ENCODE results near the gene GPD2. TPM values are rescaled to one million over a fixed set of nuclear protein-coding genes. Genes with fewer than 3 reads are reported as not detected.

GPD2 gene
- total and polyA plus RNA-seq, 10 of the 15 experiments (the other 5 are each of a cell fraction or from before 2014, with no cell fraction given): 10.0 to 73.5 (median 43.4) TPM

- SMC1A ChIA-PET (ENCODE audit: uncharacterized antibody, unreplicated experiment): interaction anchor here (1.6 to 3.3 kb wide), 3 partner anchors 11 to 176 kb away, joined by 4 to 19 read pairs (median 8); no protein-coding TSS in a partner anchor
- no peak overlapping the region for H3K9ac ChIP-seq (ENCODE audit: control insufficient read depth, insufficient read depth, low read length)
- H3K4me1 ChIP-seq (ENCODE audit: control insufficient read depth, insufficient read depth, low read length): peaks cover 26% of the 10 kb centered on the region
- H3K4me2 ChIP-seq (ENCODE audit: control insufficient read depth, insufficient read depth): no peak overlapping the region
- CTCF ChIA-PET: interaction anchor here (0.6 to 2.3 kb wide), 6 partner anchors 11 to 176 kb away, joined by 3 to 13 read pairs (median 4); no protein-coding TSS in a partner anchor
- WGBS (ENCODE audit: insufficient coverage, insufficient replicate concordance, low lambda C conversion rate, missing lambda C conversion rate): 92% methylated on average over 1 of the region's 1 CpG
- no peaks in the 10 kb centered on the region for H3K79me2 ChIP-seq (ENCODE audit: control insufficient read depth, insufficient read depth, low read length)
- in situ Hi-C loops (cut with MboI) (loop anchor here (25.0 kb wide), 1 partner anchor 901 kb away; no protein-coding TSS in a partner anchor), intact Hi-C loops (cut with micrococcal nuclease; ENCODE audit: unreplicated experiment) (no loop called here)
- no peaks in the 10 kb centered on the region for H4K20me1 ChIP-seq (ENCODE audit: control insufficient read depth, insufficient read depth)
- no peak overlapping the region for H3K4me3 ChIP-seq
- H2AFZ ChIP-seq (ENCODE audit: control insufficient read depth, low read depth, low read length): no peak overlapping the region
- FAIRE-seq: no peak
- POLR2A ChIA-PET: no interaction called here
- H3K9me3 ChIP-seq (replicated peaks; ENCODE audit: control insufficient read depth, insufficient read depth, low read length): no peaks in the 10 kb centered on the region
- H3K36me3 ChIP-seq (ENCODE audit: control insufficient read depth in 2 of 2, insufficient read depth in 2 of 2, low read length in 1 of 2): no peaks in the 10 kb centered on the region; a peak in 2 of 4 replicates
- no peaks in the 10 kb centered on the region for H3K27me3 ChIP-seq (replicated peaks in 1 of 2; ENCODE audit: control insufficient read depth in 2 of 2, insufficient read depth in 2 of 2, low read length in 1 of 2)
- RAD21 ChIA-PET (ENCODE audit: unreplicated experiment): interaction anchor here (1.5 to 3.1 kb wide), 4 partner anchors 11 to 176 kb away, joined by 3 to 13 read pairs (median 12); no protein-coding TSS in a partner anchor
- ATAC-seq: peak; percentile 46
- no peak for DNase-seq (ENCODE audit: low read depth, low spot score)
- TF ChIP-seq ZNF687 (IDR thresholded peaks at IDR 0.05) (no peak), RFX5 (IDR thresholded peaks at IDR 0.05; ENCODE audit: low read depth, low read length) (no peak), MXI1 (IDR thresholded peaks at IDR 0.05; ENCODE audit: low read depth, low read length) (0 out of 2 replicates have a peak, but pooled peaks have one; percentile 24), EP300 (IDR thresholded peaks at IDR 0.05; ENCODE audit: borderline replicate concordance in 1 of 2, control insufficient read depth in 1 of 2, low read depth in 2 of 2, low read length in 2 of 2) (0 out of 4 replicates have a peak, but pooled peaks of 1 of the 2 experiments have one; percentile 9)
- H3K27ac ChIP-seq (ENCODE audit: control insufficient read depth, insufficient read depth): no peak overlapping the region
- BruUV-seq (replicated peaks): no TSS peak
Observed at GRCh38 chr2:156511122-156511521, 74.9 kb downstream of the GPD2 start.

Measured in GM12878 (cell line).